NT2/D1 (cell line): ENCODE measurements around the gene ZNF516.
A peak's percentile ranks its signal among the peaks of the same experiment; 100 is the strongest.

Source experiments
- DNase-seq: peaks from one replicate; pipeline ENCODE4 v3.0.0-alpha.2; 2011; ENCODE audit warnings: low read depth, low spot score
- H3K27me3 ChIP-seq: 2 replicates; pipeline ENCODE4 v1.6.0; 2011; ENCODE audit warnings: mild to moderate bottlenecking; ENCODE audit not compliant: insufficient read length, insufficient read depth
- H3K36me3 ChIP-seq: 2 replicates; pipeline ENCODE4 v1.6.1; 2011; ENCODE audit warnings: mild to moderate bottlenecking, low read length, mixed read lengths; ENCODE audit not compliant: insufficient read depth, insufficient read length
- H3K4me1 ChIP-seq: 2 replicates; pipeline ENCODE4 v1.5.1; 2011; ENCODE audit not compliant: insufficient read depth, insufficient read length
- H3K4me3 ChIP-seq: 2 replicates; pipeline ENCODE4 v1.5.1; 2011; ENCODE audit warnings: low read depth; ENCODE audit not compliant: insufficient read length
- H3K9ac ChIP-seq: 2 replicates; pipeline ENCODE4 v1.6.0; 2011; ENCODE audit warnings: low read depth; ENCODE audit not compliant: insufficient read length
- H3K9me3 ChIP-seq: 2 replicates; pipeline ENCODE4 v1.5.1; 2011; ENCODE audit warnings: mild to moderate bottlenecking, low read length; ENCODE audit not compliant: insufficient read depth
- SUZ12 ChIP-seq: IDR thresholded peaks from 2 replicates; pipeline ENCODE4 v1.6.1; 2011; ENCODE audit not compliant: insufficient read length, insufficient read depth; ENCODE audit errors: extremely low read depth
- YY1 ChIP-seq: IDR thresholded peaks from 2 replicates; pipeline ENCODE4 v1.6.1; 2011; ENCODE audit not compliant: insufficient read length, insufficient read depth
- ZNF274 ChIP-seq: IDR thresholded peaks from 2 replicates; pipeline ENCODE4 v1.6.1; 2011; ENCODE audit warnings: mild to moderate bottlenecking, low read depth, low read length

ZNF516 gene

GRCh38 chr18:76410033-76410432 is 85.0 kb downstream of the ZNF516 start:
- no peak for DNase-seq
- H3K9ac ChIP-seq, result no peak overlapping the region
- no peak for TF ChIP-seq SUZ12
- peaks cover under 1% of the 10 kb centered on the region for H3K36me3 ChIP-seq
- no peaks in the 10 kb centered on the region for H3K27me3 ChIP-seq
- H3K9me3 ChIP-seq, result peaks cover 3% of the 10 kb centered on the region; the same call in 1 of the 2 replicates
- H3K4me1 ChIP-seq, result peaks cover 5% of the 10 kb centered on the region
- no peak overlapping the region for H3K4me3 ChIP-seq

GRCh38 chr18:76408480-76409067 is 86.5 kb downstream of the ZNF516 start:
- no peak for TF ChIP-seq ZNF274
- TF ChIP-seq YY1, result no peak
- TF ChIP-seq SUZ12, result no peak
- no peak for DNase-seq
- H3K9me3 ChIP-seq, result peaks cover 3% of the 10 kb centered on the region; the same call in 1 of the 2 replicates
- H3K27me3 ChIP-seq, result no peaks in the 10 kb centered on the region
- H3K4me3 ChIP-seq, result no peak overlapping the region
- no peak overlapping the region for H3K9ac ChIP-seq
- H3K36me3 ChIP-seq, result peaks cover 5% of the 10 kb centered on the region
- H3K4me1 ChIP-seq, result peaks cover 5% of the 10 kb centered on the region

GRCh38 chr18:76407681-76408080 is 87.4 kb downstream of the ZNF516 start:
- Histone ChIP-seq H3K4me3 (no peak overlapping the region), H3K9ac (no peak overlapping the region), H3K4me1 (peaks cover 5% of the 10 kb centered on the region), H3K9me3 (peaks cover 3% of the 10 kb centered on the region; the same call in 1 of the 2 replicates), H3K36me3 (peaks cover 5% of the 10 kb centered on the region), H3K27me3 (no peaks in the 10 kb centered on the region)
- no peak for TF ChIP-seq YY1
- TF ChIP-seq SUZ12, result no peak
- no peak for TF ChIP-seq ZNF274
- no peak for DNase-seq

GRCh38 chr18:76406791-76407190 is 88.3 kb downstream of the ZNF516 start:
- Histone ChIP-seq H3K36me3 (peaks cover 5% of the 10 kb centered on the region), H3K27me3 (no peaks in the 10 kb centered on the region), H3K9me3 (peaks cover 3% of the 10 kb centered on the region; the same call in 1 of the 2 replicates), H3K4me1 (peaks cover 2% of the 10 kb centered on the region), H3K4me3 (no peak overlapping the region), H3K9ac (no peak overlapping the region)
- TF ChIP-seq YY1 (no peak), ZNF274 (no peak), SUZ12 (no peak)
- no peak for DNase-seq

GRCh38 chr18:76405681-76406356 is 89.2 kb downstream of the ZNF516 start:
- Histone ChIP-seq H3K9me3 (peaks cover 3% of the 10 kb centered on the region; the same call in 1 of the 2 replicates), H3K27me3 (no peaks in the 10 kb centered on the region), H3K4me3 (no peak overlapping the region), H3K36me3 (peaks cover 5% of the 10 kb centered on the region), H3K4me1 (peaks cover 2% of the 10 kb centered on the region), H3K9ac (no peak overlapping the region)
- peak; percentile 9 for DNase-seq
- TF ChIP-seq YY1 (no peak), SUZ12 (no peak), ZNF274 (no peak)

- peaks cover 2% of the 10 kb centered on the region for H3K4me1 ChIP-seq
- peaks cover 5% of the 10 kb centered on the region for H3K36me3 ChIP-seq
- H3K9me3 ChIP-seq, result peaks cover 3% of the 10 kb centered on the region; the same call in 1 of the 2 replicates
- no peaks in the 10 kb centered on the region for H3K27me3 ChIP-seq
- H3K9ac ChIP-seq, result no peak overlapping the region
- TF ChIP-seq ZNF274 (no peak), SUZ12 (no peak), YY1 (no peak)
- no peak for DNase-seq
- no peak overlapping the region for H3K4me3 ChIP-seq
Measured at GRCh38 chr18:76405280-76405679, 89.8 kb downstream of the ZNF516 start.

GRCh38 chr18:76404345-76404831 is 90.7 kb downstream of the ZNF516 start:
- no peak for DNase-seq
- H3K27me3 ChIP-seq, result no peaks in the 10 kb centered on the region
- peaks cover 5% of the 10 kb centered on the region for H3K36me3 ChIP-seq
- peaks cover 2% of the 10 kb centered on the region for H3K4me1 ChIP-seq
- no peak overlapping the region for H3K4me3 ChIP-seq
- no peak overlapping the region for H3K9ac ChIP-seq
- no peaks in the 10 kb centered on the region for H3K9me3 ChIP-seq
- TF ChIP-seq ZNF274 (no peak), YY1 (no peak), SUZ12 (no peak)
